Head of caudate nucleus (tissue), 42 donors: ENCODE data around the gene MYO1F.
"Not testable (repeated sequence)": the region's sequence is repeated elsewhere in the genome, so short reads cannot be mapped to it uniquely, and the experiment has no call there.

Experiments
- DNase-seq, 42 donors: peaks; one replicate each; pipeline versions ENCODE4 v3.0.0 to v3.0.0-alpha.2; 2020 to 2021; ENCODE audit warnings: mixed read lengths in 7 of 42
- intact Hi-C: fragments of 100-400 bp; cut with DNase I; formaldehyde crosslinking; loops from one replicate; pipeline ENCODE4 v1.15.0; 2022

MYO1F gene

GRCh38 chr19:8573316-8573715 is 3.9 kb downstream of the MYO1F start:
- no peak for DNase-seq
- intact Hi-C loops = no loop called here

DNA sequence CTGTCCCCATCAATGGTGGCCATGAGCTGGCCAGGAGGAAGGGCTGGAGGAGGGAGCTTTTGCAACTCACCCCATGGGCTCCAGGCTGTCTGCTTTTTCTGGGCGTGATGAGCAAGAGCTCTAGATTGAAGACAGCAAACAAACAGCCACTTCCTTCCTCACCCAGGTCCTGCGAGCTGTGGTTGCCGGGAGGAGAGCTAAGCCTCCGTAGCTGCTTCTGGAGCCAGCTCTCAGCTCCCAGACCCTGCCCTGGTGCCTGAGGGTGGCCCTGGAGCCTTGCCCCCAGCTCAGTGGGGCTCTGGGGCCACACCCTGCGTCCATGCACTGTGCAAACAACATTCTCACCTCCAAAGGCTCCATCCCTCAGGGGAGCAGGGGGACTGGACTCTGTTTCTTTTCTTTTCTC is 6.2 kb downstream of the MYO1F start:
- DNase-seq = peak in 29 of 42 donors; percentile 8 to 54 (median 32)
- intact Hi-C loops = no loop called here

DNA sequence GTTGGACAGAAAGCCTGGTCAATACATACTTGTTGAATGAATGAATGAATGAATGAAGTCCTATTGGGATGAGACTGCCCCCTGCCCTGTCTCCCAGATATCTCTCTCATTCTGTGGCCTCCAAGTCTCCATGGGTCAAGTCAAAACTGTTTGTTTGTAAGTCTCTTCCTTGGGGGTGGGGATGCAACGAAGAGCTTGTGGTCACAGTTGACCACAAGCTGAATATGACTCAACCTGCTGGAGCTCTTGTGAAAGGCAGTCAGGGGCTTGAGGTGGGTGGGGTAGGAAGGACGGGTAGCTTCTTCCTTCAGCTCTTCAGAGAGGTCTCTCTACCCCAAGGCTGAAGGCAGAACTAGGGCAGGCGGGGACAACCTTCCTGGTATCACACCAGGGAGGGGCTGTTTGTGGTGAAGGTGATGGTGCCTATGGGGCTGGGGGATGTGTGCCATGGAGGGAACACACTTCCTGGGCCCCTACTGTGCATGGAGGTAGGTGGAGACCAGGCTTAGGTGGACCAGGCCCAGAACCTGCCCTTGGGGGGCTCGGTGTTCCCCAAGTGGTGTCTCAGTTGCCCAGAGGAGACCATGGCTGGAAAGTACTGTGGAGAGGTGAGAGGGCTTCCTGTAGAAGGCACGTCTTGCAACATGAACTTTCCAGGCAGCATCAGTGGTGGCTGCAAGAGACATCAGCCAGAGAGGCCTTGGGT is 8.0 kb downstream of the MYO1F start:
- intact Hi-C loops = no loop called here
- DNase-seq = peak in 22 of 42 donors; percentile 10 to 60 (median 31)

DNA sequence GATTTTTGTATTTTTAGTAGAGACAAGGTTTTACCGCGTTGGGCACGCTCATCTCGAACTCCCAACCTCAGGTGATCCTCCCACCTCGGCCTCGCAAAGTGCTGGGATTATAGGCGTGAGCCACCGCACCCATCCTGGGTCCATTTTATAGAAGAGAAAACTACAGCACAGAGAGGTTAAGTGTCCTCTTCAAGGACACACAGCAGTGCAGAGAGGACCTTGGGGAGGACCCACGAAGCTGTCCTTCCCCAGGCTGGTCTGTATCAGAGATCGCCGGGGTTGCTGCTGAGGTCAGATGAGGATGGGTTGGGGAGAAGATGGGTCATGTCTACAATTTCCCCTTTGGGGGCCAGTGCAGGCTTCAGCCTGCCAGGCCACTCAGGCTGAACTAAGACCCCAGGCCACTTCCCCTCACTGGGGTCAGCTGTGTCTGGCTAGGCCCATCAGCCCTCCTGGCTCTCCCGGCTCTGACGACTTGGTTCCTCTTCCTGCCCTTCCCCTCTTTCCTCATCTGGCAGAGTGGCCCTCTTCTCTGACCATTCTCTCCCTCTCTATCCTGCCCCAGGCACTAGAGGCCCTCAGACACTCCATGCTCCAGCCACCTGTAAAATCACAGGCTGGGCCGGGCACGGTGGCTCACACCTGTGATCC is 9.6 kb downstream of the MYO1F start:
- DNase-seq = peak in 31 of 42 donors; percentile 11 to 63 (median 34)

GRCh38 chr19:8566855-8567254 is 10.4 kb downstream of the MYO1F start:
- intact Hi-C loops = no loop called here
- no peak for DNase-seq

More for the DNA sequence above, 9.6 kb downstream of the MYO1F start:
- intact Hi-C loops = no loop called here

DNA sequence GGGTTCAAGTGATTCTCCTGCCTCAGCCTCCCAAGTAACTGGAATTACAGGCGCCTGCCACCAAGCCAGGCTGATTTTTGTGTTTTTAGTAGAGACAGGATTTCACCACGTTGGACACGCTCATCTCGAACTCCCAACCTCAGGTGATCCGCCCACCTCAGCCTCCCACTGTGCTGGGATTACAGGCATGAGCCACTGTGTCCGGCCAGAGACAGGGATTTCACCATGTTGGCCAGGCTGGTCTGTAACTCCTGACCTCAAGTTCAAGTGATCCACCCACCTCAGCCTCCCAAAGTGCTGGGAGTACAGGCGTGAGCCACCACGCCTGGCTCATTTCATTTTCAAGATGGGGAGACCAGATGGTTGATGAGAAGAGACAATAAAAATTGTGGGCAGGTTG is 12.4 kb downstream of the MYO1F start:
- DNase-seq, intact Hi-C loops: not testable (repeated sequence)

- no peak for DNase-seq
- intact Hi-C loops = no loop called here
Observed at GRCh38 chr19:8561075-8561764, 16.0 kb downstream of the MYO1F start.

- no peak for DNase-seq
- intact Hi-C loops = no loop called here
Observed at GRCh38 chr19:8558325-8558724, 18.9 kb downstream of the MYO1F start.

GRCh38 chr19:8557642-8558238 is 19.5 kb downstream of the MYO1F start:
- intact Hi-C loops = no loop called here
- no peak for DNase-seq

GRCh38 chr19:8553729-8554128 is 23.5 kb downstream of the MYO1F start:
- intact Hi-C loops, DNase-seq: not testable (repeated sequence)

- no peak for DNase-seq
- intact Hi-C loops = no loop called here
Observed at GRCh38 chr19:8552810-8553209, 24.4 kb downstream of the MYO1F start.

DNA sequence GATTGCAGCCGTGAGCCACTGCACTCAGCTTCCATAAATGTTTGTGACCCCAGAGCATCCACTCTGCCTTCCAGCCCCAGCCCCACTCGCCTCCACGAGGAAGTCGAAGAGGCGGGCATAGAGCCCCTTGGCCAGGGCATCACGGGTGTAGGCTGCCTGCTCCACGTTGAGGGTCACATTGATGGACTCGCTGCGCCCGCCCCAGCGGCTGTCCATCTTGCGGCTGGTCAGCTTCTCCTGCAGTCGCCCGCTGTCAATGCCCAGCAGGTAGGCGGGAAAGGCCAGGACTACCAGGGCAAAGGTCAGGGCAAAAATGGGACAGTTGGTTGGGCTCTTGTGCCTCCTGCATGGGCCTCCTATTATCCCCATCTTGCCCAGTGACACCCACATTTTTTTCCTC is 27.2 kb downstream of the MYO1F start:
- DNase-seq = no peak
- intact Hi-C loops = no loop called here

GRCh38 chr19:8545743-8546142 is 31.5 kb downstream of the MYO1F start:
- intact Hi-C loops = no loop called here
- no peak for DNase-seq

- no peak for DNase-seq
- intact Hi-C loops = no loop called here
Observed at GRCh38 chr19:8544168-8544567, 33.1 kb downstream of the MYO1F start.

GRCh38 chr19:8539621-8540149 is 37.6 kb downstream of the MYO1F start:
- intact Hi-C loops = no loop called here
- no peak for DNase-seq

DNA sequence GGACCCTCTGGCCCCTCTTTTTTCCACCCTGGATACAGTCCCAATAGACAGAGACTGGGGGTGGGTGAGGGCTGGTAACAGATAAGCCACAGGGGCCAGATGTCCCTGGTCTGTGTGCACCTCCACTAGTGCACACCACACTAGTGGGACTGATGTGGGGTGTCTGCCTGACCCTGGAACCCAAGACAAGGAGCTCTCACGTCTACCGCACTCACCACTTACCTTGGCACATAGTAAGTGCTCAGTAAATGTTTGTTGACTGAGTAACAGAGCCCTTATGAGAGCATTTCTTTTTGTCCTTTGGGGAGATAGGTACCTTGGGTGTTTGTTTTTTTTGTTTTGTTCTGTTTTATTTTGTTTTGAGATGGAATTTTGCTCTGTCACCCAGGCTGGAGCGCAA is 40.1 kb downstream of the MYO1F start:
- no peak for DNase-seq
- intact Hi-C loops = no loop called here

GRCh38 chr19:8536282-8536681 is 41.0 kb downstream of the MYO1F start:
- DNase-seq = no peak
- intact Hi-C loops = no loop called here

GRCh38 chr19:8532225-8532624 is 45.0 kb downstream of the MYO1F start:
- intact Hi-C loops = no loop called here
- no peak for DNase-seq

- intact Hi-C loops = no loop called here
- DNase-seq = no peak
Observed at GRCh38 chr19:8531470-8531869, 45.8 kb downstream of the MYO1F start.
